Lower leg skin (tissue), 4 donors: Measurements from ENCODE around the gene RAB3D. TPM values are rescaled to one million over a fixed set of nuclear protein-coding genes. Genes with fewer than 3 reads are reported as not detected.

Experiments used
- DNase-seq, 2 donors: peaks; one replicate each; pipeline ENCODE4 v3.0.0-alpha.2; 2019; ENCODE audit warnings: low spot score in 2 of 2
- H3K4me3 ChIP-seq: fragments of 200-600 bp; sonication (generic); 2 replicates; pipeline ENCODE4 v1.5.1; 2017; ENCODE audit warnings: mild to moderate bottlenecking, low read depth; ENCODE audit not compliant: poor library complexity, severe bottlenecking
- POLR2A ChIP-seq, 2 donors: fragments of 450-650 bp; IDR thresholded peaks; one replicate each; pipeline ENCODE4 v1.6.1; 2016 to 2017; ENCODE audit warnings: antibody characterized with exemption in 2 of 2, mild to moderate bottlenecking in 1 of 2, moderate library complexity in 1 of 2
- WGBS, 2 donors: methylation state at CpG; one replicate each; pipeline ENCODE4 v1.1.5; 2018; 5-methylcytosine and 5-hydroxymethylcytosine counted together
- intact Hi-C: fragments of 100-400 bp; cut with DNase I; formaldehyde crosslinking; loops from one replicate; pipeline ENCODE4 v1.15.0; 2023; ENCODE audit warnings: low total_unique reads
- total RNA-seq, 4 donors: library from RNA; depleted of rRNA; stranded (reverse); fragments of >200 nt; gene quantifications; one replicate each; pipeline ENCODE4 v1.1.0, GENCODE V29; 2016
- TF ChIP-seq, protein P1 (sequence below), 3 donors: fragments of 450-650 bp; IDR thresholded peaks; one replicate each; pipeline ENCODE4 v1.5.1; 2016; ENCODE audit warnings: antibody characterized with exemption in 3 of 3, mild to moderate bottlenecking in 3 of 3, moderate library complexity in 2 of 3

The RAB3D gene
- total RNA-seq, 4 donors from 2014 or later, result 88.6 to 107 (median 98.0) TPM

DNA sequence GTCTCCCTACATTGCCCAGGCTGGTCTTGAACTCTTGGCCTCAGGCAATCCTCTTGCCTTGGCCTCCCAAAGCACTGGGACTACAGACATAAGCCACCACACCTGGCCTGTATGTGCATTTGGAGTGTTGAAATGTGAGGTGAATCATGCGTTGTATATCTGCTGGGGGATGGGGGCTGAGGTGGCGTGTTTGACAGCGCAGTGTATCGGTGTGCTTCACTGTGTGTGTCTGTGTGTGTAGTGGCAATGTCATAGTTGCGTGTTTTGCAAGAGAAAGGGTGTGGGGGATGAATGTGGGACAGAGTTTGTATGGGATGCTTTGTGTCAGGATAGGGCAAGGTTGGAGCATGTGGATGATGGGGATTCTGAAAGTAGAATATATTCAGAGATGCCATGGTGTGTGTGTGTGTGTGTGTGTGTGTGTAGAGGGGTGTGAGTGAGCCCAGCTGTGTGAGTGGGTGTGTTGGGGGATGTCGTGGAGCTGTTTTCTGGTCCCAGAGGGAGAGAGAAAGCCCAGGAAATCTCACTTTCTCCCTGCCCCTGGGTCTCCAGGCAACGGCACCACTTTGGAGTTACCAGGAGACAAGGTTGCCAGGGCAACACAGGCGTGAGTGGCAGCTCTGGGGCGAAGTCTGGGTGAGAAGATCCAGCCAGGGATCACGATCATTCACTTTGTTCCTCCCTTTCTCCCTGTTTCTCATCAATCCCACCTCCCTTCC, 33.9 kb upstream of the RAB3D start:
- intact Hi-C loops, result no loop called here
- DNase-seq, result no peak
- 53 to 56% methylated on average over 10 of the region's 10 CpGs for WGBS, 2 donors
- no peak overlapping the region for H3K4me3 ChIP-seq
- no peak for TF ChIP-seq POLR2A (IDR thresholded peaks at IDR 0.05)
- TF ChIP-seq, protein P1, sequence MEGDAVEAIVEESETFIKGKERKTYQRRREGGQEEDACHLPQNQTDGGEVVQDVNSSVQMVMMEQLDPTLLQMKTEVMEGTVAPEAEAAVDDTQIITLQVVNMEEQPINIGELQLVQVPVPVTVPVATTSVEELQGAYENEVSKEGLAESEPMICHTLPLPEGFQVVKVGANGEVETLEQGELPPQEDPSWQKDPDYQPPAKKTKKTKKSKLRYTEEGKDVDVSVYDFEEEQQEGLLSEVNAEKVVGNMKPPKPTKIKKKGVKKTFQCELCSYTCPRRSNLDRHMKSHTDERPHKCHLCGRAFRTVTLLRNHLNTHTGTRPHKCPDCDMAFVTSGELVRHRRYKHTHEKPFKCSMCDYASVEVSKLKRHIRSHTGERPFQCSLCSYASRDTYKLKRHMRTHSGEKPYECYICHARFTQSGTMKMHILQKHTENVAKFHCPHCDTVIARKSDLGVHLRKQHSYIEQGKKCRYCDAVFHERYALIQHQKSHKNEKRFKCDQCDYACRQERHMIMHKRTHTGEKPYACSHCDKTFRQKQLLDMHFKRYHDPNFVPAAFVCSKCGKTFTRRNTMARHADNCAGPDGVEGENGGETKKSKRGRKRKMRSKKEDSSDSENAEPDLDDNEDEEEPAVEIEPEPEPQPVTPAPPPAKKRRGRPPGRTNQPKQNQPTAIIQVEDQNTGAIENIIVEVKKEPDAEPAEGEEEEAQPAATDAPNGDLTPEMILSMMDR (IDR thresholded peaks at IDR 0.05), result no peak

DNA sequence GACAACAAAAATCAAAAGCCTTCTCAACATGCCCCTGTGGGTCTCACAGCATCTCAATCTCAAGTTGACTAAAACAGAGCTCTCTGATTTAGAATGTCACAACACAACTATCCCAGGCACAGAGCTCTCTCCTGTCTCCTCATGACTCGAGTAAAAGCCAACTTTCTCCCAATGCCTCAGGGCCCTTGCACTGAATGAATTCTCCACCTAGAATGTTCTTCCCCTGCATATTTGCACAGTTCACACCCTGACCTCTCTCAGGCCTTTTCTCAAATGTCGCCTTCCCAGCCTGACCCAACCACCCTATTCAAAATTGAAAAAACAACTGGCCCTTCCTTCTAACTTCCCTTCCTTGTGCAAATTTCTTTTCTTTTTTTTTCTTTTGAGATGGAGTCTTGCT, 31.3 kb upstream of the RAB3D start:
- WGBS, 2 donors, result 84 to 89% methylated on average over 2 of the region's 2 CpGs
- DNase-seq, result no peak
- intact Hi-C loops, result no loop called here
- H3K4me3 ChIP-seq, result no peak overlapping the region
- TF ChIP-seq, protein P1 (IDR thresholded peaks at IDR 0.05), result no peak
- no peak for TF ChIP-seq POLR2A (IDR thresholded peaks at IDR 0.05)

DNA sequence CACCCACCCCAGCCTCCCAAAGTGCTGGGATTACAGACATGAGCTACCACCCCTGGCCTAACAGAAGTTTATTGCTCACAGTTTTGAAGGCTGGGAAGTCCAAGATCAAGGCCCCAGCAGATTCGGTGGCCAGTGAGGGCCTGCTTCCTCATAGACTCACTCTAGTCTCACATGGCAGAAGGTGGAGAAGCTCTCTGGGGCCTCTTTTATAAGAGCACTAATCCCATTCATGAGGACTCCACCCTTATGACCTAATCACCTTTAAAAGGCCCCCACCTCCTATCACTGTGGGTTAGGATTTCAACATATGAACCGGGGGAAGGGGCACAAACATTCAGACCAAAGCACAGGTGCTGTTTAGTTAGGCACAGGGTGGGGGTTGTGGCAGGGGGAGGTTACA, 28.1 kb upstream of the RAB3D start:
- no peak overlapping the region for H3K4me3 ChIP-seq
- WGBS, 2 donors, result 73 to 79% methylated on average over 2 of the region's 2 CpGs
- intact Hi-C loops, result no loop called here
- no peak for DNase-seq
- TF ChIP-seq POLR2A (IDR thresholded peaks at IDR 0.05), result no peak
- TF ChIP-seq, protein P1 (IDR thresholded peaks at IDR 0.05), result no peak

DNA sequence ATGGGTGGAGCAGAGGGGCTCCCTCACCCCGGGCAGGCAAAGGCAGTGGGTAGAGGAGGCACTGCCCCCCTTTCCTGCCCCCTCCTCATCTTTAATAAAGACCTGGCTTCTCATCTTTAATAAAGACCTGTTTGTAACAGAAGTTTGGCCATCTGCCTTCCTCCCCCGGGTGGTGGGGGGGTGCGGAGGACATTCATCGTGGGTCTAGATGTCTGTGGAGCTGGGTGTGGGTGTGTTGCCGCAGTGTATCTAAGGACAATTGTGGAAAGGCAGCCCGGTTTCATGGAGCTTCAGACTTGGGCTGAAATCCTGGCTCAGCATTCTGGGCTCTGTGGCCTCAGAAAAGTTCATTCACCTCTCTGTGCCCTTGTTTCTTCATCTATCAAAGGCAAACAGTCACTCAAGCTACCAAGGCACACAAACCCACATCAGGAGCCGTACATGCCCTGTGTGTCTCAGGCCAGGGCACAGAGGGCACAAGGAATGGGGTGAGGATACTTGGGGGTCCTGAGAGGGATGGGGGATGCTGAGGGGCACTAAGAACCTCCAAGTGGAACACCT, 26.2 kb upstream of the RAB3D start:
- TF ChIP-seq, protein P1 (IDR thresholded peaks at IDR 0.05), result no peak
- no peak for TF ChIP-seq POLR2A (IDR thresholded peaks at IDR 0.05)
- no peak for DNase-seq
- intact Hi-C loops, result no loop called here
- H3K4me3 ChIP-seq, result no peak overlapping the region
- 74 to 77% methylated on average over 6 to 7 of the region's 7 CpGs for WGBS, 2 donors

DNA sequence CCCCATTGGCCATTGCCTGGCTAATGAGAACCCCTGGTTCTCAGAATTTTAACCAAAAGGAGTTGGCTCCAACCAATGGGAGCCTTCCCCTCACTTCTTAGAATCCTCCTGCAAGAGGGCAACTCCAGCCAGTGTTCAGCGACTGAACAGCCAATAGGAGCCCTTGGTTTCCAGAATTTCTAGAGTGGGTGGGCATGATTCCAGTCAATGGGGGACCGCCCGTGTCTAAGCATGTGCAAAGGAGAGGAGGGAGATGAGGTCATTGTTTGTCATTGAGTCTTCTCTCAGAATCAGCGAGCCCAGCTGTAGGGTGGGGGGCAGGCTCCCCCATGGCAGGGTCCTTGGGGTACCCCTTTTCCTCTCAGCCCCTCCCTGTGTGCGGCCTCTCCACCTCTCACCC, 25.5 kb upstream of the RAB3D start:
- intact Hi-C loops, result no loop called here
- 60 to 78% methylated on average over 5 of the region's 5 CpGs for WGBS, 2 donors
- TF ChIP-seq, protein P1 (IDR thresholded peaks at IDR 0.05), result no peak
- TF ChIP-seq POLR2A (IDR thresholded peaks at IDR 0.05), result no peak
- DNase-seq, result no peak
- no peak overlapping the region for H3K4me3 ChIP-seq
